ENCODE measurements around the gene MTTP.

GRCh38 chr4:99665983-99666382, 91.4 kb downstream of the MTTP start:
- TF ChIP-seq CTCF (conservative IDR thresholded peaks at IDR 0.05; ENCODE audit: low read length): no peak
- TF ChIP-seq EZH2phosphoT487 (IDR thresholded peaks at IDR 0.05; ENCODE audit: borderline replicate concordance): no peak
